Panc1 (cell line): Measurements from ENCODE around the gene KCNMB2.

Experiments
- CTCF ChIP-seq: fragments of 450-650 bp; IDR thresholded peaks from 2 replicates; pipeline ENCODE4 v1.5.1; 2017; ENCODE audit warnings: mild to moderate bottlenecking
- POLR2AphosphoS5 ChIP-seq: IDR thresholded peaks from 2 replicates; pipeline ENCODE4 v1.6.1; 2012; ENCODE audit warnings: mild to moderate bottlenecking, low read depth, low read length, moderate library complexity
- REST ChIP-seq, 2 experiments: IDR thresholded peaks; 2 replicates each; pipeline ENCODE4 v1.6.1; 2011 to 2012; ENCODE audit warnings: low read depth in 2 of 2, control low read depth in 1 of 2, low read length in 1 of 2, mild to moderate bottlenecking in 1 of 2, moderate library complexity in 1 of 2; ENCODE audit not compliant: insufficient read depth in 1 of 2
- SIN3A ChIP-seq: IDR thresholded peaks from 2 replicates; pipeline ENCODE4 v1.6.1; 2012; ENCODE audit warnings: low read depth, mild to moderate bottlenecking, low read length, moderate library complexity, borderline replicate concordance; ENCODE audit not compliant: insufficient read depth
- TCF7L2 ChIP-seq: IDR thresholded peaks from 2 replicates; pipeline ENCODE4 v1.6.1; 2011; ENCODE audit warnings: mild to moderate bottlenecking, low read depth, low read length, inconsistent platforms

- no peak for TF ChIP-seq POLR2AphosphoS5
- TF ChIP-seq CTCF, result no peak
- no peak for TF ChIP-seq REST (IDR thresholded peaks at IDR 0.05; ENCODE audit: insufficient read depth in 1 of 2, low read depth in 2 of 2, low read length in 1 of 2)
- no peak for TF ChIP-seq SIN3A
- TF ChIP-seq TCF7L2, result no peak
Measured at GRCh38 chr3:178772746-178773145, 236.5 kb downstream of the KCNMB2 start.
